GM21447 (cell line): Measurements from ENCODE around the gene CLEC11A.

ENCODE experiments used
- ATAC-seq: cut with Tn5 transposase; IDR thresholded peaks from one replicate; pipeline ENCODE4 v1.9.1; 2021; ENCODE audit not compliant: unreplicated experiment

The CLEC11A gene, protein sequence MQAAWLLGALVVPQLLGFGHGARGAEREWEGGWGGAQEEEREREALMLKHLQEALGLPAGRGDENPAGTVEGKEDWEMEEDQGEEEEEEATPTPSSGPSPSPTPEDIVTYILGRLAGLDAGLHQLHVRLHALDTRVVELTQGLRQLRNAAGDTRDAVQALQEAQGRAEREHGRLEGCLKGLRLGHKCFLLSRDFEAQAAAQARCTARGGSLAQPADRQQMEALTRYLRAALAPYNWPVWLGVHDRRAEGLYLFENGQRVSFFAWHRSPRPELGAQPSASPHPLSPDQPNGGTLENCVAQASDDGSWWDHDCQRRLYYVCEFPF

DNA sequence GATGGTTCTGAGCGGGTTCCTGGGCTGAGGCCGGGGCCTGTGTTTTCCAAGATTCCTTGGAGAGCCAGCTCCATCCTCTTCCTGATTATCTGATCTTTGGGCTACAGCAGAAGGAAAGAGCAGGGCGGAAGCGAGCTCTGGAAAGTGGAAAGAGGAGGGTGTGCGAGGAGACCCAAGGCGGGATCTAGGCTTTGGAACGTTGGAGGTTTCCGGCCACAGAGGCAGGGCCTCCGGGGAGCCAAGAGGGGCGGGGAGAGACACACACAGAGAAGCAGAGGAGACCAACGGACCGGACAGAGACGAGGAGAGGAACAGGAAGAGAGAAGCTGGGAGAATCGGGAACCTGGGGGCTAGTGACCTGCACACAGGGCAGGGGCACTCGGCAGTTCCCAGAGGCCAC lies at the start of gene CLEC11A:
CLEC11A (plus strand) TSS at position 296 of the 400 bp plus-strand sequence. CDS start 162 bp downstream, outside the sequence.
- ATAC-seq = no peak

DNA sequence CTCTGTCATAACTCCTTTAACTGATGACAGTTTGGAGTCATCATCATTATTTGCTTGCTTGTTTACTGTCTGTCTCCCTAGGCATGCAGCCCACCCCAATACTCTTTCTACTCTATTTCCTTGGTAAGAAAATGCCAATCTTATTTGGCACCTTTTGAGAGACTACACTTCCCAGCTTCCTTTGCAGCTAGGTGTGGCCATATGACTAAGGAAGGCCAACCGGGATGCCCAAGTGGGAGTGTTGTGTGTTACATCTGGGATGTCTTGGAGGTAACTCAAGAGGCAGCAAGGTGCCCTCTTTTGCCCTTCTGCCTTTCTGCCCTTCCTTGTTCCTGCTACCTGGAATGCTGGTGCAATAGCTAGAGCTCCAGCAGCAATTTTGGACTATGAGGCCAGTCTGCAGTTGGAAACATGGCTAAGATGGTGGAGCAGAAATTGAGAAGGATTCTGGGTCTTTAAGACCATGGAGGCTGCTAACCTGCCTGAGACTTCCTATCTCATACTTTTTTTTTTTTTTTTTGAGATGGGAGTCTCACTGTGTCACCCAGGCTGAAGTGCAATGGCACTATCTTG lies 46.5 kb upstream of the CLEC11A start:
- no peak for ATAC-seq

DNA sequence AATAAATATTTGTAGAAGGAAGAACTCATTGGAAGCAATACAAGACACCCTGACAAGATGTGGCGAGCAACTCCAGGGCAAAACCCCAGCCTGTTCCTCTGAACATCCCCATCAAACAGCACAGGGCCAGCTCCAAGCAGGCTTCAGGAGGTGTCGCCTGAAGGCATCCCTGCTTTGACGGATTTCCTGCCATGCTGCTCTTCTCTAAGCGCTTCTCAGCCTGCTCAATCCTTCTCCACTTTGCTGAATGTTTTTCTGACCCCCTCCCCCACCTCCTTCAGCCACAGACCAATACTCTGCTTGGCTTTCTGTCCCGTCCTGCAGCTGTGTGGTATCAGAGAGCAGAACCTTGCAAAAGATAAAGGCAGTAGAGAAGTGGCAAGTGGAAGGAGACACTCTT lies 45.5 kb upstream of the CLEC11A start:
- ATAC-seq = no peak

DNA sequence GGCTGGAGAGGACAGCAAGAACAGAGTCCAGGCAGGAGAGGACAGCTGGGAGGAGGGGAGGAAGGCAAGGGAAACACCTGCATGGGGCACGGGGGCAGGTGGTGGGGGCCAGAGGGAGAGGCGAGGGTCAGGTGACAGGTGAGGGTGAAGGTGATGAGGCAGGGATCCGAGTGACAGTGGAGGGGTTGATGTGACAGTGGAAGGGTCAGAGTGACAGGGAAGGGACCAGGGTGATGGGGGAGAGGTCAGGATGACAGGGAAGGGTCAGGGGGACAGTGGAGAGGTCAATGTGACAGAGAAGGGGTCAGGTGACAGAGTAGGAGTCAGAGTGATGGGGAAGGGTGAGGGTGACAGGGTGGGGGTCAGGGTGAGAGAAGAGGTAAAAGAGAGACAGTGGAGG lies 44.8 kb upstream of the CLEC11A start:
- ATAC-seq = no peak

DNA sequence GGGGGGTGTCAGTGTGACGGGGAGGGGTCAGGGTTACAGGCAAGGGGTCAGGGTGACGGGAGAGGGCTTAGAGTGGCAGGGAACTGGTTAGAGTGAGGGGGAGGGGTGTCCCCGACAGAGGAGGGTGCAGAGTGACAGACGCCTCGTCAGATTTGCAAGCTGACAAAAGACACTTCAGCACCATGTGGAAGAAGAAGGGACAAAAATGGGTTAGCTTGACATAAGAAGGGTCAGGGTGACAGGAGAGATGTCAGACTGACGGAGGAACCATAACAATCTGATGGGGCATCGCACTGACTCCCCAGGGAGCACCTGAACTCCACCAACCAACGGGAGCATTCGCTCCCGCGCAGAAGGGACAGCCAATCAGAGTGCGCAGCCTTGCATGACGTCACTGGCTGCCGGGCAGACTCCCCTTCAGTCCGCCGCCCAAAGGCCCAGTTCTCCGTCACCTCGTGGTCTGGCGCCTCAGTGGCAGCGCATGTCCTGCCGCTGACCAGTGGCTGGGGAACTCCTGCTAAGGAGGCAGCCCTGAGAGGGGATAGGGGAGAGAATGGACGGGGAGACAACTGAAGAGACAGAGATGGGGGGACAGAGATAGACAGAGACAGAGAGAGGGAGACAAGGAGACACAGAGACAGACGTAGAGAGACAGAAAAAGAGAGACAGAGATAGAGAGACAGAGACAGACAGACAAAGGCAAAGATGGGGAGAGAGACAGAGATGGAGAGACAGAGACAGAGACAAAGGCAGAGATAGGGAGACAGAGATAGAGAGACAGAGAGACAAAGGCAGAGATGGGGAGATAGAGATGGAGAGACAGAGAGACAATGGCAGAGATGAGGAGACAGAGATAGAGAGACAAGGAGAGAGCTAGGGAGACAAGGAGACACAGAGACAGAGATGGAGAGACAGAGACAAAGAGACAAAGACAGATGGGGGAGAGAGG lies 43.7 kb upstream of the CLEC11A start:
- ATAC-seq = no peak

DNA sequence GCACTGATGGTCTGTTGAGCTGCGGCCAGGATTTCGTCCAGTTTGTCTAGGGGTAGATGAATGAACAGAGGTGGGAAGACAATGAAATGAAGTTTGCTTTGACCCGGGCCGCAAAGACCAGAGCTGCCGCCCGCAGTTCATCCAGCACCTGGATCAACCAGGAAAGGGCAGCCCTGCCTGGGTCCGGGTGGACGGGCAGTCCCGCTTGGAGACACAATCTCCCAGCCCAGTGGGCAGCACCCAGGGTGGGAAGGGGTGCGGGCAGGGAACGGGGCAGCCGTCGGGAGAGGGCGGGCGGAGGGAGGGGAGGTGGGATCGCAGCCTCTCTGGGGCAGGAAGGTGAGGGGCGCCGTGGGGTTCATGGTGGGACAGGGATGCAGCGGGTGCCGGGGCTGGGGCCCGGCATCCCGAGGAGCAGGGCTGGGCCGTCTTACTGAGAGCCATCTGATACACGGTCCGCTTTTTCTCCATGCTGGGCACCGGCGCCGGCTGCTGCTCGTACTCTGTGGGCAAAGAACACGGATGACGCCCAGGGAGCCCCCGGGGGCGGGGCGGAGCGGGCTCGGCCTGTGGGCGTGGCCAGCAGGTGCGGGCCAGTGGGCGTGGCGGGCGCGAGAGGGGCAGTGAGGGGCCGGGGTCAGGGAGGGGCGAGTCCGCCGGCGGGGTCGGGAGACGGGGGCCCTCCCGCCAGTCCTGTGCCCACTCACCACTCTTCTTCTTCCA lies 36.7 kb upstream of the CLEC11A start:
- no peak for ATAC-seq

DNA sequence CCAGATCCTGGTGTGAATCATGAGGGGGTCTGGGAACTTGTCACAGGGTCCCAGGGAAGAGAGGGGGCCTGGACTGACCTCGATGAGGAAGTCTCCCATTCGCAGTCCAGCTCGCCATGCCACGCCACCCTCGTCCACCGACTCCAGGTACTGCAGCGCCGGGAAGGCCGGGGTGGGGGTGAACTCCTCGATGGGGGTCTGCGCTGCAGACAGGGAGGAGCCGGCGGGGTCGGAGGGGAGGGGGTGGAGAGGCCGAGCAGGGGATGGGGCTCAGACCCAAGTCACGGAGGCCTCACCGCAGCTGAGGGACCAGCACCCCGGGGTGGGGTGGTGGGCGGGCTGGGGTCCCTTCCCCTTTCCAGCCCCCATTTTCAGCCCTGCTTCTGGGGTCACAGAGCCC lies 34.4 kb upstream of the CLEC11A start:
- ATAC-seq = no peak

DNA sequence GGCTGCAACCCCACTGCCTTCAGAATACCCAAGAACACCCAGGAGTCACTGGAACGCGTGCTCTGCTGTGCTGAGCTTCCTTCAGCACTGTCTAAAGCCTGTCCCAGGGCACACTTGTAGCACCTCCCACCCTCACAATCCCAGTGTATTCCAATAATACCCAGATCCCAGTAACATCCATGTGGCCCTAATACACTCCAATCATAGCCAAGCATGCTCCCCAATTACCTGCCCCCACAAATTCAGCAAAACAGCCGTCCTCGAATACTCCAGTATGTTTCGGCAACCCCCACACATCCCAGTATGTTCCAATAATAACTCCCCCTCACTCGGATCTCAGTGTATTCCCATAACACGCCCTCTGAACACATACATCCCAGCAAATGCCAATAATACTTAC lies 32.7 kb upstream of the CLEC11A start:
- no peak for ATAC-seq

DNA sequence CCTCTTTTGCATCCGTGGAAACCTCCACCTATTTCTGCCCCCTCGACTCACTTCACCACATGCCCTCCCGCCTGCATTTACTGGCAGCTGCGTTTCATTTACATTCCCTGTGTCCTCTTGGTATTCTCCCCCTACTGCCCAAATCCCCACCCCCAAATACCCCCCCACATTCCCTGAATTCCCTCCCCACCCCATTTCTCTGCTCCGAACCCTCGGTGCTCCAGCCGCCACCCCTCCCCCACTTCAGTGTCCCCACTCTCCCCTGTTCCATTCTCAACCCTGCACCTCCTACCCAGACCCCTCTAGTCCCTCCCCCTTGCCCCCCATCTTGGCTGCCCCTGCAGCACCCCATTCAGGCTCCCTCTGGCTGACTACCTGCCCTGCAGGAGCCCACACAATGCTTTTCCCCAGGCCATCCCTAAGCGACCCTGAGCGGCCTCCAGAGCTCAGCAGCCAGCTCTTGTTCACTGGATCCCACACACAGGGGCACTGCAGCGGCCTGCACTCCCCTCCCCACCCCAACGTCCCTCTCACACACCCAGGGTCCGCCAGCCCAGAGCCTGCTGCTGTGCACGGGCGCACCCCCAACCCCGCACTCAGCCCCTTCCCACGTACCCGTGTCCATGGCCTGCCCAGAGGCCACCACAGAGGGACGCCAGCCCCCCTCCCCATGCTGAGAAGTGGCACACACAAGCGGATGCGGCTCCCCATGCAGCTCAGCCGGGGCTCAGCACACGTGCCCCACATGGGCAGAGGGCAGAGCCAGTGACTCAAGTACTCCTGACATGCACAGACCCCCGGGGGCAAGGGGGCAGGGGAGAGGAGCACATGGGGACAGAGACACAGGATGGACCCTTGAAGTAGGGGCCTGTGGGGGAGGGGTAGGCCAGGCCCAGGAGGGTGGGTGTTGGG lies 29.8 kb upstream of the CLEC11A start:
- no peak for ATAC-seq

DNA sequence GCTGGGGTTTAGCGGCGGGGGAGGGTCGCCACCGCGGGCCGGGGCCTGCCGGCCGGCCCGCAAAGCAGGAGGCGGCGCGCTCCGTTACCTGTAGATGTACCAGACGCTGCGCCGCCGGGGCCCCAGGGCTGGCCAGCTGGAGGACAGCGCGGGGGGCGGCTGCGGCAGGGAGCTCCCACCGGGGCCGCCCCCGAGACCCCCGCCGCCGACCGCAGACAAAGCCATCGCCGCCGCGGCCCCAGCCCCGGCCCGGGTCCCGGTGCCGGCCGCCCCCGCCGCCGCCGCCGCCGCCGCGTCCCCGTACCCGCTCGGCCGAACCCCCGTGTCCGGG lies 28.4 kb upstream of the CLEC11A start:
- no peak for ATAC-seq

DNA sequence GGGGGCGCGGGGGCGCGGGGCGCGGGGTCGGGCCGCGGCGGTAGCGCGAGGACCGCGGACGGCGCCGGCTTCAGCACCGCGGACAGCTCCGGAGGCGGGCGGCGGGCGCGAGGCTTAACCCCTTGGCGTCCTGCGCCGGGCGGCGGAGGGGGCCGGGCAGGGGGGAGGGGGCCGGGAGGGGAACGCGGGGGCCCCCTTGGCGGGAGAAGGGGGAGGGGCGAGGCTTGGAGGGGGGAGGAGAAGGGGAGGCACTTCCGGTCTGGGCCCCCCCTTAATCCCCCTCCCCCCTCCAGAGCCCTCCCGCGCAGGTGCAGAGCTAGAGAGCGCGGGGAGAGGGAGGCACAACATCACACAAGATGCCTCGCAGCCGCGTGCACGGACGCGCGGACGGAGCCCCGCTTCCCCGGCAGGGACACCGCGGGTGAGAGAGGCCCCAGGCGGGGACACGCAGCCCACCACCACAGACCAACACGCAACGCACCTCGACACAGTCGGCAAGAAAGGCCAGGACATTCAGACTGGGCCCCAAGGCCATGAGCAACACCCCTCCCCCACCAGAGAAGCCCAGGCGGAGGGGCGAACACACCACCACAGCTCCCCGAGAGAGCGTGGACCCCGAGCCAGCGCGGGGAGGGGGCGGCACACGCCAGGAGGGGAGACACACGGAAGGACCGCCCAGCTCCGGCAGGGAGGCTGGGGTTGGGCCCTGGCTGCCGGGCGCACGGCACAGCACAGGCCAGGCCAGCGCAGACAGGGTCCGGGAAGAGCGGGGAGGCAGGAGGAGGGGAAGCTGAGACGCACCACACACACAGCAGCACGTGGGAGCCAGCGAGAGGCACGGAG lies 27.7 kb upstream of the CLEC11A start:
- no peak for ATAC-seq

DNA sequence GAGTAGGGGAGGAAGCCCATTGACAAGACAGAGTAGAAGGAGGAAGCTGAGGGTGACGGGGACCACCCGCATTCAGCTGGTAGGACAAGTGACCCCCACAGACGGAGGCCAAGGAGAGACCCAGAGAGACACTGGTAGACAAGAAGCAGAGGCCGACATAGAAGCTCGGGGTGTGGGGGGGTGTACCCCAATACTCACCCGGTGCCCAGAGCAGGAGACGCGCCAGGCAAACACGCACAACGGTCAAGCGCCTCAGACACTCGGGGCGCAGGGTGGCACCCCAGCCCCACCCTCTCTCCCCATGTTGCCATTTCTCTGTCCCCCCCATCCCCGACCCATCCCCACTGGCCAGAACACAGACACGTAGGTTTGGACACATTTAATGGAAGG lies 27.1 kb upstream of the CLEC11A start:
- ATAC-seq = no peak

DNA sequence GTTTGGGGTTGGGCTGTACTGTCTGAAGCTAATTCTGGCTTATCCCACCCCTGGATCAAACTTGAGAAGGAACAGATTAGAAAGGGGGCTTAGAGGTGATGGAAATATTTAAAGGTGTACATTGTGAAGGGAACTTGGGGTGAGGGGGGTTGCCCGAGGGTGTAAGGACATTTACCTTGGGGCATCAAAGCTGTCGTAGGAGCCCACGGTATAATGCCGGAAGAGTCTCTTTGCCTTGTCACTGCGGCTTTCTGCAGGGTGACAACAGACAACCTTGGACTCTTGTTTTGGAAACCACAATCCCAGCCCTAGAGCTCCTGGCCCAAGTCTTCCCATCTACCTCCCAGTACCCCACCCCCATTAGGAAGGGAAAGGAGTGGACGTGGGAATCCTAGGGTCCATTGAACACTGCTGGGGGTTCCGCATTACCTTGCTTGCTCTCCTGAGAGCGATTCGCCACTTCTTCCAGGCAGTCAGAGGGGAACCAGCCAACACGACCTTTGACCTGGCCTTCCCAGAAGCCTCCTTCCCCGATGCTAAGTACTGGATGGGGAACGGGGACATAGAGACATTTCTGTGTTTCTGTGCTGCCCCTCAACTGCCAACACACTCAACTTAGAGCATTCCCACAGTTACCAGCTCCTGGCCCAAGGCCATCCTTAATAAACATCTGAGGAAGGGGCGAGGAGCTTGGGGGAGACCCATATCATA lies 25.6 kb upstream of the CLEC11A start:
- ATAC-seq = no peak

DNA sequence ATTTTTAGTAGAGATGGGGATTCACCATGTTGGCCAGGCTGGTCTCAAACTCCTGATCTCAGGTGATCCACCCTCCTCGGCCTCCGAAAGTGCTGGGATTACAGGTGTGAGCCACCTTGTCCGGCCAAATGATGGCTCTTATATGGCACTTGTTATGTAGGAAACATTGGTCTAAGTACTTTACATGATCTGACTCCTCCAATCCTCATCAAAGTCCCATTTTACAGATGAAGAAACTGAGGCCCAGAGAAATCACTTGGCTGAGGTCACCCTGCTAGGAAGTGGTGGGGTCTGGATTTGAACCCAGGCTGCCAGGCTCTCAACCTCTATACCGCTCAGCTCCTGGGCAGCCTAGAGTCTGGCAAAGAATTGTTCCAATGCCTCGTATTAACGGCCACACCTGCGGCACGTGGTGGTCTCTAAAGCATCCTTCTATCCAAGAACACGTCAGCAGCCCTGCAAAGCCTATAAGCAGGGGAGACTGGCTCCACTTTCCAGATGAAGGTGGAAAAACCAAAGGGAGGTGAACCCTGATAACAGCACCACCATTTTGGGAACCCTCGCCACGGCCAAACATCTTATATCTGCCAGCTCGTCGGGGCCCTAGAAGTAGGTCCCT lies 21.7 kb upstream of the CLEC11A start:
- ATAC-seq = no peak

DNA sequence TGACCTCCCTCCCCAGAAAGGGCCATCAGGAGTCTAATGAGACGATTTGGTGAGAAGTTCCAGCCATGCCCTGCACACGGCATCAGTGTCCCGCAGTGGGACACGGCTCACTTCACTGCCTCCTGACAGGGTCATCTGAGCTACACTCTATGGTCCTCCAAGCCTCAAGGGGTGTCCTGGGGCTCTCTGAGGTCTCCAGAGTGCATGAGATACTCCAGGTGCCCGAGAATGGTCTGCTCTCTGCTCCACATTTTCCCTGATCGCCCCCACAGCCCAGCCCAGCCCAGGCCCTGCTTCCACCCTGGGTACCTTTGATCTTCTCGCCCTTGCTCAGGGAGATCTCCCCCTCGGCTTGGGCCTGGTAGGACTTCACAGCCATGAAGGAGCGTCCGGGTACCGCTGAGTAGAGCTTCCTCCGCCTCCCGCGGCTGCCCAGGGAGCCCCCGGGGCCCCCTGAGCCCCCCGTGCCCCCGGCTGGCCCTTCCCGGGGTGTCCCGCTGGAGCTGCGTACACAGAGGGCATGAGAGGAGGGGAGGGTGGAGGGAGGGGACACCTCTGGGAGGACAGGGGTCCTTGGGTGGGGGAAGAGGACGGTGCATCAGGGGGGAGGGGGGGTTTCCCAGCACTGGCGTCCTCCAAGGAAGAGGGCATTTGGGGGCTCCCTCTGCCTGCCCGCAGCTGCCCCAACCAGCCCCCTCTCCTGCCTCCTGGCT lies 20.9 kb upstream of the CLEC11A start:
- no peak for ATAC-seq

DNA sequence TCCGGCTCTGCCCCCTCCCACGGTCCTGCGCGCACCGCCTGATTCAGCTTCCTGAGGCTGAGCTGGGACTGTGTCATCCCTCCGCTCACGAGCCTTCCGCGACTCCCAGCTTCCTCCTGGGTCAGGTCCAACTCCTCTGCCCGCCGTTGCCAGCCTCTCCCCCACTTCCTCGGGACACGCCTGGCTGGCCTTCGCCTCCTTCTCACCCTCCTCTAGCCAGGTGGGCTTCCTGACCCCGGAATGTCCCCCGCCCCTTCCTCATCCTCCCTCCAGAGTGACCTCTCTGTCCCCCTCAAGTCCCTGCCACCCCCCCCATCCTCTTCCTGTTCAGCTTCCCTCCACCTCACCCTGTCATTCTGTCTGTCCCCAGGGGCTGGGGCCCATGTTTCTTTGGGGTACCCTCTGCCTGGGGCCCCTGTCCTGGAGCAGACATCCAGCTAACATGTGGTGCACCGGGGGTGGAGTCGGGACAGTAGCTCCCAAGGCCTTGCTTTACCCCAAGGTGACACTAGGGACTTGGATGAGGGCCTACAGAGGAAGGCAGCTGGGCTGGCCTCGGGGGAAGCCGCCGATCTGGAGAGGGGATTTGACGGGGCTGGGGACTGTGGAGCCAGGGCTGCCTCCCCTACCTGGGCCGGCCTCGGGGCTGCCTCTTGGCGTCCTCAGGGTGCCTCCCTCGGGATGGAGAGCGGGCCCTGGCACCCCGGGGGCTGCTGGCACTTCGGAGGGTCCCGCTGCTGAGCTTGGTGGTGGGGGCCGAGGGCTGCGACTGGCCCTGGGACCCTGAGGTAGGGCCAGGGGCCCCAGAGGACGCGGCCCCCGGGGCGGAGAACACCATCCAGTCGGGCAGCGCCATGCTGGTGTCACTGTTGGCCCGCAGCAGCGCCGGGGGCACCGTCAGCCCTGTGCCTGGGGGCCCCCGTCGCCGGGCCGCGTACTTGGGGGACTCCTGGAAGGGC lies 20.0 kb upstream of the CLEC11A start:
- no peak for ATAC-seq
